ENCODE data around the gene ZNF688. TPM values are rescaled to one million over a fixed set of nuclear protein-coding genes. Genes with fewer than 3 reads are reported as not detected.
A peak's percentile ranks its signal among the peaks of the same experiment; 100 is the strongest.

Gene ZNF688
- total and polyA plus RNA-seq, 2 of the 13 experiments (the other 11 are each of a cell fraction or from before 2014, with no cell fraction given): 2.4 to 5.4 TPM

- TF ChIP-seq HNF1B (CRISPR knock-in tag; IDR thresholded peaks at IDR 0.05) (no peak; the same call in 1 of the 2 replicates), TRIM22 (IDR thresholded peaks at IDR 0.05) (no peak), HMGXB3 (CRISPR knock-in tag; IDR thresholded peaks at IDR 0.05; ENCODE audit: borderline replicate concordance) (no peak), MLLT10 (CRISPR knock-in tag; IDR thresholded peaks at IDR 0.05) (no peak), DMTF1 (CRISPR knock-in tag; IDR thresholded peaks at IDR 0.05) (no peak), YEATS4 (CRISPR knock-in tag; IDR thresholded peaks at IDR 0.05; ENCODE audit: borderline replicate concordance) (peak; percentile 5; the same call in 1 of the 2 replicates), ZNF335 (CRISPR knock-in tag; IDR thresholded peaks at IDR 0.05) (no peak), ZNF670 (CRISPR knock-in tag; IDR thresholded peaks at IDR 0.05; ENCODE audit: borderline replicate concordance) (peak; percentile 70; the same call in 1 of the 2 replicates), TEF (CRISPR knock-in tag; IDR thresholded peaks at IDR 0.05) (peak; percentile 7; the same call in 1 of the 2 replicates), TFAP4 (IDR thresholded peaks at IDR 0.05; ENCODE audit: borderline replicate concordance, low read depth) (no peak), STAT6 (CRISPR knock-in tag; IDR thresholded peaks at IDR 0.05; ENCODE audit: borderline replicate concordance) (peak; percentile 22; the same call in 1 of the 2 replicates), ASH2L (IDR thresholded peaks at IDR 0.05; ENCODE audit: insufficient read length, low read depth, low read length) (no peak), ZNF296 (CRISPR knock-in tag; conservative IDR thresholded peaks at IDR 0.05) (peak; percentile 9; the same call in 1 of the 2 replicates)
These were observed 36.3 kb downstream of the ZNF688 start (continued) for GRCh38 chr16:30535106-30535776.

All from HepG2 (cell line).